Endothelial cell of hepatic sinusoid (primary cell): ENCODE results near the gene SNX5.

ENCODE experiments used
- in situ Hi-C: cut with HindIII; loops from 2 replicates; pipeline ENCODE4 v1.10.0; 2017; ENCODE audit warnings: low sequenced_read_pairs

Gene SNX5

DNA sequence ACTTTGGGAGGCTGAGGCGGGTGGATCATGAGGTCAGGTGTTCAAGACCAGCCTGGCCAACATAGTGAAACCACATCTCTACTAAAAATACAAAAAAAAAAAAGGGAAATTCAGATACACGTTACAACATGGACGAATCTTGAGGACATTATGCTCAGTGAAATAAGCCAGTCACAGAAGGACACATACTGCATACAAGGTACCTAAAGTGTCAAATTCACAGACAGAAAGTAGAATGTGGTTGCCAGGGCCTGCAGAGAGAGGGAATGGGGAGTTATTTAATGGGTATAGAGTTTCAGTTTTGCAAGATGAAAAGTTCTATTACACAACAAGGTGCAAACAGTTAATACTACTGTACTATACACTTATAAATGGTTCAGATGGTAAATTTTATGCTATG is 75.1 kb downstream of the SNX5 start:
- in situ Hi-C loops = loop anchor here (5.0 to 10.0 kb wide), 2 partner anchors 36 to 389 kb away; no protein-coding TSS in a partner anchor

DNA sequence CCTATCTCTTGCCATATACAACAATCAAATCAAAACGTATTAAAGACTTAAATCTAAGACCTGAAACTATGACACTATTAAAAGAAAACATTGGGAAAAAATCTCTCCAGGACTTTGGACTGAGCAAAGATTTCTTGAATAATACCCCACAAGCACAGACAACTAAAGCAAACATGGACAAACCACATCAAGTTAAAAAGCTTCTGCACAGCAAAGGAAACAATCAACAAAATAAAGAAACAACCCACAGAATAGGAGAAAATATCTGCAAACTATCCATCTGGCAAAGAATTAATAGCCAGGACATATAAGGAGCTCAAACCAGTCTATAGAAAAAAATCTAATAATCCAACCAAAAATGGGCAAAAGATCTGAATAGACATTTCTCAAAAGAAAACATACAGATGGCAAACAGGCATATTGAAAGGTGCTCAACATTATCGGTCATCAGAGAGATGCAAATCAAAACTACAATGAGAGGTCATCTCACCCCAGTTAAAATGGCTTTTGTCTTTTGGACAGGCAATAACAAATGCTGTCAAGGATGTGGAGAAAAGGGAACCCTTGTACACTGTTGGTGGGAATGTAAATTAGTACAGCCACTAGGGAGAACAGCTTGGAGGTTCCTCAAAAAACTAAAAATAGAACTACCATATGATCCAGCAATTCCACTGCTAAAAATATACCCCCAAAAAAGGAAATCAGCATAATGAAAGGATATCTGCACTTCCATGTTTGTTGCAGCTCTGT is 76.2 kb downstream of the SNX5 start:
- in situ Hi-C loops = loop anchor here (5.0 to 10.0 kb wide), 2 partner anchors 35 to 388 kb away; no protein-coding TSS in a partner anchor
